NCI-H1436 (cell line): ENCODE data around the gene CCDC12.
"Not testable (repeated sequence)": the region's sequence is repeated elsewhere in the genome, so short reads cannot be mapped to it uniquely, and the experiment has no call there.

ENCODE experiments used
- DNase-seq: peaks from one replicate; lab custom pipeline; 2025; lab: John Stamatoyannopoulos, UW

Gene CCDC12

GRCh38 chr3:46922871-46923558, 53.5 kb downstream of the CCDC12 start:
- no peak for DNase-seq

- DNase-seq, result no peak
These were observed 54.1 kb downstream of the CCDC12 start for GRCh38 chr3:46922426-46922825.

GRCh38 chr3:46921871-46922271, 54.7 kb downstream of the CCDC12 start:
- DNase-seq, result no peak

- no peak for DNase-seq
These were observed 55.5 kb downstream of the CCDC12 start for GRCh38 chr3:46921041-46921440.

GRCh38 chr3:46918634-46919033, 57.9 kb downstream of the CCDC12 start:
- no peak for DNase-seq

GRCh38 chr3:46918202-46918601, 58.3 kb downstream of the CCDC12 start:
- DNase-seq, result no peak

GRCh38 chr3:46917257-46917656, 59.3 kb downstream of the CCDC12 start:
- DNase-seq, result no peak

- DNase-seq, result no peak
These were observed 59.7 kb downstream of the CCDC12 start for GRCh38 chr3:46916799-46917198.

GRCh38 chr3:46916278-46916677, 60.3 kb downstream of the CCDC12 start:
- no peak for DNase-seq

GRCh38 chr3:46915297-46915822, 61.2 kb downstream of the CCDC12 start:
- no peak for DNase-seq

GRCh38 chr3:46914849-46915248, 61.7 kb downstream of the CCDC12 start:
- DNase-seq, result no peak

- no peak for DNase-seq
These were observed 62.9 kb downstream of the CCDC12 start for GRCh38 chr3:46913644-46914043.

GRCh38 chr3:46912986-46913385, 63.6 kb downstream of the CCDC12 start:
- DNase-seq, result no peak

GRCh38 chr3:46910914-46911313, 65.6 kb downstream of the CCDC12 start:
- DNase-seq, result not testable (repeated sequence)

GRCh38 chr3:46910166-46910760, 66.3 kb downstream of the CCDC12 start:
- no peak for DNase-seq

GRCh38 chr3:46909535-46910161, 66.9 kb downstream of the CCDC12 start:
- DNase-seq, result peak; percentile 68

GRCh38 chr3:46908986-46909534, 67.5 kb downstream of the CCDC12 start:
- DNase-seq, result no peak

- no peak for DNase-seq
These were observed 68.1 kb downstream of the CCDC12 start for GRCh38 chr3:46908294-46908985.

- no peak for DNase-seq
These were observed 68.6 kb downstream of the CCDC12 start for GRCh38 chr3:46907960-46908293.

- DNase-seq, result no peak
These were observed 69.3 kb downstream of the CCDC12 start for GRCh38 chr3:46907271-46907670.

GRCh38 chr3:46906471-46907058, 70.0 kb downstream of the CCDC12 start:
- no peak for DNase-seq
